ENCODE data around the gene PPP1R27.
"Not testable (repeated sequence)": the region's sequence is repeated elsewhere in the genome, so short reads cannot be mapped to it uniquely, and the experiment has no call there.

Gene PPP1R27

DNA sequence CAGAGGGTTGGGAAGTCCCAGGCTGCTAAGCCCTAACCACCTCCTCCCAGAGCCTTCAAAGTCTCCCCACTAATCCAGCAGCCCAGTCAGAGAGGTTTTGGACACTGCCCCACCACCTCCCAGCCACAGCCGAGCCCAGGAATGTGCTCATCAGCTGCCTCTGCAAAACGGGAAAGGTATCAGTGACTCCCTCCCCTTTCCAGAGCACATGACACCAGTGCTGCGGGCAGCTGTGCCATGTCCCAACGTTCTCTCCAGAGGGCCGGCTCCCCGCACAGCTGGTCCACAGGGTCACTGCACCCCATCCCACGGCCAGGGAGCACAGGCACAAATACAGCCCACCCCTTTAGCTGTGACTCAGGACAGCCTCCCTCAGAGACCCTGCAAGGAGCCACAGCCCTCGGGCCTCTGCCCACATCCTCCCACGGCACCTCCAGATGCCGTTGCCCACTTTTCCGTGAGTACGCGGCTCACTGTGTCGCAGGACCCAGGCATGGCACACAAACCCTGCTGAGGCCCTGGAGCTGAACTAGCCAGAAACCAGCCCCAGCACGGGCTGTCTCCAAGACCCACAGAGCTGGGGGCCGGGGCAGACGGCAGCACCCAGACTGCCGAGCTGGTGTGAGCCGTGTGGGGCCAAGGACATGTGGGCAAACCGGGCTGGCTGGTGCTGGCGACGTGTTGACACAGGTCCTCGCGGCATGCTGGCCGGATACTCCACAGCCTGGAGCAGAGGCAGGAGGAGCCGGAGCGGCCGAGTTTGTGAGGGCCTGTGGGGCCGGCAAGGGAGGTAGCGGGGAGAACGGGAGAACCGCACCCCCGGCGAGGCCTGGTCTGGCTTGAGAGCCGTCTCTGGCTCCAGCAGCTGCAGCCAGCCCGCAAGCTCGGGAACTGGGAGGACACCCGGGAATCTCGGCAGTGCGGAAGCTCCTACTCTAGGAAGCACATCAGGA lies 6.3 kb upstream of the PPP1R27 start:
- H3K4me3 Mint-ChIP-seq = no peak overlapping the region
- H3K4me1 Mint-ChIP-seq = peaks cover 22% of the 10 kb centered on the region
- no peaks in the 10 kb centered on the region for H3K27me3 Mint-ChIP-seq (ENCODE audit: low read depth, poor library complexity)
- peaks cover 12% of the 10 kb centered on the region for H3K36me3 Mint-ChIP-seq (ENCODE audit: low read depth)
- TF ChIP-seq, protein P1, sequence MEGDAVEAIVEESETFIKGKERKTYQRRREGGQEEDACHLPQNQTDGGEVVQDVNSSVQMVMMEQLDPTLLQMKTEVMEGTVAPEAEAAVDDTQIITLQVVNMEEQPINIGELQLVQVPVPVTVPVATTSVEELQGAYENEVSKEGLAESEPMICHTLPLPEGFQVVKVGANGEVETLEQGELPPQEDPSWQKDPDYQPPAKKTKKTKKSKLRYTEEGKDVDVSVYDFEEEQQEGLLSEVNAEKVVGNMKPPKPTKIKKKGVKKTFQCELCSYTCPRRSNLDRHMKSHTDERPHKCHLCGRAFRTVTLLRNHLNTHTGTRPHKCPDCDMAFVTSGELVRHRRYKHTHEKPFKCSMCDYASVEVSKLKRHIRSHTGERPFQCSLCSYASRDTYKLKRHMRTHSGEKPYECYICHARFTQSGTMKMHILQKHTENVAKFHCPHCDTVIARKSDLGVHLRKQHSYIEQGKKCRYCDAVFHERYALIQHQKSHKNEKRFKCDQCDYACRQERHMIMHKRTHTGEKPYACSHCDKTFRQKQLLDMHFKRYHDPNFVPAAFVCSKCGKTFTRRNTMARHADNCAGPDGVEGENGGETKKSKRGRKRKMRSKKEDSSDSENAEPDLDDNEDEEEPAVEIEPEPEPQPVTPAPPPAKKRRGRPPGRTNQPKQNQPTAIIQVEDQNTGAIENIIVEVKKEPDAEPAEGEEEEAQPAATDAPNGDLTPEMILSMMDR (IDR thresholded peaks at IDR 0.05) = no peak
- no peak for DNase-seq
- no peaks in the 10 kb centered on the region for H3K9me3 Mint-ChIP-seq
- no peak overlapping the region for H3K27ac Mint-ChIP-seq

DNA sequence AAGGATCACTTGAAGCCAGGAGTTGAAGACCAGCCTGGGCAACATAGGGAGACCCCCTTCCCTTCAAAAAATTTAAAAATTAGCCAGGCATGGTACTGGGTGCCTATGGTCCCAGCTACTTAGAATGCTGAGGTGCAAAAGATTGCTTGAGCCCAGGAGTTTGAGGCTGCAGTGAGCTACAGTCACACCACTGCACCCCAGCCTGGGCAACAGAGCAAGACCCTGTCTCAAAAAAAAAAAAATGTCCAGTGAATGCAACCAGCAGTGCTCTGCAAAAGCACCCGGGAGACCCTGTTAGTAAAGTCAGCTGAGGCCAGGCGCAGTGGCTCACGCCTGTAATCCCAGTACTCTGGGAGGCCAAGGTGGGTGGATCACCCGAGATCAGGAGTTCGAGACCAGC lies 5.2 kb upstream of the PPP1R27 start:
- not testable (repeated sequence) for H3K27ac Mint-ChIP-seq; DNase-seq; H3K27me3 Mint-ChIP-seq (ENCODE audit: low read depth, poor library complexity); H3K9me3 Mint-ChIP-seq; H3K4me3 Mint-ChIP-seq
- Mint-ChIP-seq H3K4me1 (peaks cover 32% of the 10 kb centered on the region), H3K36me3 (ENCODE audit: low read depth) (peaks cover 12% of the 10 kb centered on the region)

DNA sequence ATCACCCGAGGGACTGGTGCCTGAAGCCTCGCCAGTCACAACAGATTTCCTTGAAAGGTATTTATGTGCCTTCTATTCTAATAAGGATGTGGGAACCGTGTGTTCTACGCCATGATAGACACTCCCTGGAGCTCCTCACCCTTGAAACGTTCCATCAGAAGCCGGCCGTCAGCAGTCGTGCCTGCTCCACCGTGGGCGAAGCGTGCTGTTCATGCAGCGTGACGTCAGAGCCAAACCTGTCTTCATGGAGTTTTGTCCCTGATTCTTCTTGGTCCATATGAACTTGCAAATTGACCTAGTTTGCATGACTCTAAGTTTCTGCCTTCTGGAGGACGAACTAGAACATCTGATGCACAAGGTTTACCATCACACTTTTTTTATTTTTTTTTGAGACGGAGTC lies 4.5 kb upstream of the PPP1R27 start:
- H3K36me3 Mint-ChIP-seq (ENCODE audit: low read depth) = peaks cover 6% of the 10 kb centered on the region
- H3K4me3 Mint-ChIP-seq = no peak overlapping the region
- DNase-seq = no peak
- H3K4me1 Mint-ChIP-seq = peaks cover 39% of the 10 kb centered on the region
- H3K27me3 Mint-ChIP-seq (ENCODE audit: low read depth, poor library complexity) = no peaks in the 10 kb centered on the region
- H3K9me3 Mint-ChIP-seq = no peaks in the 10 kb centered on the region
- TF ChIP-seq, protein P1 (IDR thresholded peaks at IDR 0.05) = no peak
- H3K27ac Mint-ChIP-seq = peak overlapping the region; percentile 80

DNA sequence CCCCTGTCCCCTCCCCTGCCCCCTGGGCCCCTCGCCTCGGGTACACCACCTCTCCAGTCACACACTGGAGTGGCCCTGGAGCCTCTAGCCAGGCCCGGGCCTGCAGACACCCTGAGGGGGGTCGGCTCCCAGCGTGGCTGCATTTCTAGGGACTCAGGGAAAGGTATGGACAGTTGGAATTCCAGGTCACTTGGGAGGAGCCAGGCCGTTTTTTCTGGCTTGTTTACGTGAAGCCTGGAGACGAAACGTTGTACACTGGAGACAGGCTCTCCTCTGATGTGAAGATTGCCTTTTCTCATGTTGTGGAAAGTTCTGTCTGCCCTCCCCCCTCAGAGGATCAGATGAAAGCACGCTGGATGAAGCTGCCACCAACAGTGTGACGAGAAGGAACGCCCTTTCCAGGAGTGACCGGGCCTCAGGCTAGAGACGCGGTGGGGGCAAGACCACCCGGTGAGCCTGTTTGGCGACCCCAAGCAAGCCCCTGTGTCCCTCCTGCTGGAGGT lies 4.0 kb upstream of the PPP1R27 start:
- Mint-ChIP-seq H3K4me3 (no peak overlapping the region), H3K27ac (peak overlapping the region; percentile 85), H3K27me3 (ENCODE audit: low read depth, poor library complexity) (no peaks in the 10 kb centered on the region), H3K4me1 (peaks cover 43% of the 10 kb centered on the region), H3K36me3 (ENCODE audit: low read depth) (peaks cover 6% of the 10 kb centered on the region), H3K9me3 (no peaks in the 10 kb centered on the region)
- TF ChIP-seq, protein P1 (IDR thresholded peaks at IDR 0.05) = no peak
- DNase-seq = no peak

DNA sequence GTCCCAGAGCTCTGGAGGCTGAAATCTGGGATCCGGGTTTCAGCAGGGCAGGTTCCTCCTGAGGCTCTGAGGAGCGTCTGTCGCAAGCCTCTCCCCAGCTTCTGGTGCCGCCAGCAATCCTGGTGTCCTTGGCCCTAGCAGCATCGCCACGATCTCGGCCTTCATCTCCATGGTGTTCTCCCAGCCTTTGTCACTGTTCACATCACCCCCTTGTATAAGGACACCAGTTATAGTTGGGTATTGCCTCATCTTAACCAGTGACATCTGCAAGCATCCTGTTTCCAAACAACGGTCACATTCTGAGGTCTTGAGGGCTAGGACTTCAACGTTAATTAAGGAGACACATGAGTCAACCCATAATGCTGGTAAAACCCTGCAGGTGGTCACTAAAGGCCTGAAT lies 2.8 kb upstream of the PPP1R27 start:
- Mint-ChIP-seq H3K27ac (peak overlapping the region; percentile 64), H3K4me3 (no peak overlapping the region), H3K9me3 (no peaks in the 10 kb centered on the region), H3K4me1 (peaks cover 47% of the 10 kb centered on the region), H3K27me3 (ENCODE audit: low read depth, poor library complexity) (no peaks in the 10 kb centered on the region), H3K36me3 (ENCODE audit: low read depth) (no peaks in the 10 kb centered on the region)
- TF ChIP-seq, protein P1 (IDR thresholded peaks at IDR 0.05) = no peak
- no peak for DNase-seq

DNA sequence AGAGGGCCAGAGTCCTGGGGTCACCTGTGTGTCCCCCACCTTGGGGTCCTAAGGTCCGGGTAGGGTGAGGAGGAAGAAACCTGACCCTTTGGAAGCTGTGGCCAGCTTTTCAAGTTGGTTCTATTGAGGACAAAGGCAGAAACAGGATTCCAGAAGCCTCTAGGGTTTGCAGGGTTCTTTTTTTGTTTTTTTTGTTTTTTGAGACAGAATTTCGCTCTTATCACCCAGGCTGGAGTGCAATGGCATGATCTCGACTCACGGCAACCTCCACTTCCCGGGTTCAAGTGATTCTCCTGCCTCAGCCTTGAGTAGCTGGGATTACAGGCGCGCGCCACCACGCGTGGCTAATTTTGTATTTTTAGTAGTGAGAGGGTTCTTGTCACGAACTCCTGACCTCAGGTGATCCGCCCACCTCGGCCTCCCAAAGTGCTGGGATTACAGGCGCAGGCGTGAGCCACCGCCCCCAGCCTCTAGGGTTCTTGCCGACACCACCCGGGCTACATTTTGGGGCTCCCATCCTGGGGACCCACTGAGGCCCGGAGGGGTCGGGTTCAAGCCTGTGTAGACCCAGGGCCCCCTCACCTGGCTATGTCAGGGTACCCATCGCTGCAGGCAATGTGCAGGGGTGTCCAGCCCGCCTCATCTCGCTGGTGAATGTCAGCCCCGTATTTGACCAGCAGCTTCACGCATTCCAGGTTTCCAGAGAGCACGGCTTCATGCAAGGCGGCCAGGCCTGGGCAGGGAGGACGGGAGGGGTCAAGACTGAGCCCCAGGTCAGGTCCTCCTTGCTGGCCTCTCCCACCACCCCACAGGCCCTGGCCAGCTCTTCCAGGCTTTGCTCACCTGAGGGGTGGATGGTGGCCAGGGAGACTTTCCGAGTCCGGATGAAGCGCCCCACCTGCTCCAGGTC lies 674 bp downstream of the PPP1R27 start:
- Mint-ChIP-seq H3K9me3 (no peaks in the 10 kb centered on the region), H3K27me3 (ENCODE audit: low read depth, poor library complexity) (peaks cover 7% of the 10 kb centered on the region), H3K36me3 (ENCODE audit: low read depth) (no peaks in the 10 kb centered on the region), H3K4me3 (peak overlapping the region; percentile 84), H3K4me1 (peaks cover 61% of the 10 kb centered on the region), H3K27ac (peak overlapping the region; percentile 92)
- TF ChIP-seq, protein P1 (IDR thresholded peaks at IDR 0.05) = no peak
- DNase-seq = no peak
